ENCODE measurements around the gene S1PR2.

Gene S1PR2

DNA sequence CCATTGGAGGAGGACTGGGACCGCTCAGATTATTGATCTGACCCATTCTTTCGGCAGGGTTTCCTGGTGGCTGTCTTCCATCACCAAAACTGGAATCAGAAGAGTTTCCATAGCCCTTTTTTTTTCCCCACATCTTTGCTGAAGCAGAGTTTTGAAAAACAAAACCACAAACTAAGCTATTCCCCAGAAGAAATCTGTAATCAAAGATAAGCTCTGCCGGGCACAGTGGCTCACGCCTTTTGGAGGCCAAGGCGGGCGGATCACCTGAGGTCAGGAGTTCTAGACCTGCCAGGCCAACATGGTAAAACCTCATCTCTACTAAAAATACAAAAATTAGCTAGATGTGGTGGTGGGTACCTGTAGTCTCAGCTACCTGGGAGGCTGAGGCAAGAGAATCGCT, 35.6 kb upstream of the S1PR2 start:
- H3K27ac ChIP-seq (ENCODE audit: low read depth, low read length): no peak overlapping the region

DNA sequence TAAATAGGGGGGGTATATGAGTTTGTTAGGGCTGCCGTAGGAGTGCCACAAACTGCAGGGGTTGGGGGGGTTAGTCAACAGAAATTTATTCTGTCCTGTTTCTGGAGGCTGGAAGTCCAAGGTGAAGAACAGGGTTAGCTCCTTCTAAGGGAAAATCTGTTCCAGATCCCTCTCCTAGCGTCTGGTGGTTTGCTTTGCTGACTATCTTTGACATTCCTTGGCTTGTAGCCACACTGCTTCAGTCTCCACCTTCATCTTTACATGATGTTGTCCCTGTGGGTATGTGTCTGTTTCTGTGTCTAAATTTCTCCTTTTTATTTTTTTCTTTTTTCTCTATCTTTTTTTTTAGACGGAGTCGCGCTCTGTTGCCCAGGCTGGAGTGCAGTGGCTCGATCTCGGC, 31.6 kb upstream of the S1PR2 start:
- Histone ChIP-seq H3K27me3 (ENCODE audit: control insufficient read depth, insufficient read depth, low read length) (no peaks in the 10 kb centered on the region), H3K4me3 (ENCODE audit: low read length) (no peak overlapping the region), H3K36me3 (ENCODE audit: control insufficient read depth, insufficient read depth, low read length) (peaks cover 3% of the 10 kb centered on the region), H3K27ac (ENCODE audit: low read depth, low read length) (no peak overlapping the region), H3K9ac (ENCODE audit: low read length) (no peak overlapping the region), H3K4me1 (ENCODE audit: control insufficient read depth, insufficient read depth, low read length) (no peaks in the 10 kb centered on the region)

More for the DNA sequence above, 35.6 kb upstream of the S1PR2 start:
- Histone ChIP-seq H3K4me3 (ENCODE audit: low read length) (no peak overlapping the region), H3K9ac (ENCODE audit: low read length) (no peak overlapping the region), H3K27me3 (ENCODE audit: control insufficient read depth, insufficient read depth, low read length) (no peaks in the 10 kb centered on the region), H3K4me1 (ENCODE audit: control insufficient read depth, insufficient read depth, low read length) (no peaks in the 10 kb centered on the region), H3K36me3 (ENCODE audit: control insufficient read depth, insufficient read depth, low read length) (no peaks in the 10 kb centered on the region)

GRCh38 chr19:10260141-10260584, 29.0 kb upstream of the S1PR2 start:
- no peak overlapping the region for H3K27ac ChIP-seq (ENCODE audit: low read depth, low read length)

DNA sequence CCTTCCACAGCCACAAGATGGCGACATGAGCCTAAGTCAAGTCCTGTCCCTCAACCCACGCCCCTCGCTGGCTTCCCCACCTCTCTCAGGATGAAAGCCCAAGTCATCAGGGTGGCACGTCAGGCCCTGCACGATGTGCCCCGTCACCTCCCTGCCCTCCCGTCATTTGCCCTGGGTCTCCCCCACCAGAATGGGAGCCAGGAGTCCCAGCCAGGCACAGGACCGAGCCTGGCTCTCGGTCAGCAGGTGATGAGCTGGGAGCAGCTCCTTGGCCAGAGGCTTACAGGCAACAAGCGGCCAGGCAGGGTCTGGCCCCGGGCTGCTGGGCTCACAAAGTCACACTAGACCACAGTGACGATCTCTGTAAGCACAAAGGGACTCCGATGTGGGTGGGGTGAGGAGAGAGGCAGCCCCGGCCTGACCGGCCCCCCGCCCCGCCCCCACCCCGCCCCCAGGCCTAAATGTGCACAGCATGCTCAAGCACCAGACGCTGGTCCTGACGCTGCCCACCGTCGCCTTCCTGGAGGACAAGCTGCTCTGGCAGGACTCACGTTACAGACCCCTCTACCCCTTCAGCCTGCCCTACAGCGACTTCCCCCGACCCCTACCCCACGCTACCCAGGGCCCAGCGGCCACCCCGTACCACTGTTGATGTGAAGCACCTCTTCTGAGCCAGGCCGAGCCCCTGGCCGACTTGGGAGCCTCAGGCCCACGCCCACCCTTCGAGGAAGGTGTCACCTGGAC, 28.2 kb upstream of the S1PR2 start:
- Histone ChIP-seq H3K27me3 (ENCODE audit: control insufficient read depth, insufficient read depth, low read length) (no peaks in the 10 kb centered on the region), H3K9ac (ENCODE audit: low read length) (no peak overlapping the region), H3K4me1 (ENCODE audit: control insufficient read depth, insufficient read depth, low read length) (no peaks in the 10 kb centered on the region), H3K4me3 (ENCODE audit: low read length) (no peak overlapping the region), H3K36me3 (ENCODE audit: control insufficient read depth, insufficient read depth, low read length) (peaks cover 17% of the 10 kb centered on the region), H3K27ac (ENCODE audit: low read depth, low read length) (no peak overlapping the region)

More at GRCh38 chr19:10260141-10260584, 29.0 kb upstream of the S1PR2 start:
- Histone ChIP-seq H3K4me1 (ENCODE audit: control insufficient read depth, insufficient read depth, low read length) (no peaks in the 10 kb centered on the region), H3K9ac (ENCODE audit: low read length) (no peak overlapping the region), H3K27me3 (ENCODE audit: control insufficient read depth, insufficient read depth, low read length) (no peaks in the 10 kb centered on the region), H3K4me3 (ENCODE audit: low read length) (no peak overlapping the region), H3K36me3 (ENCODE audit: control insufficient read depth, insufficient read depth, low read length) (peaks cover 16% of the 10 kb centered on the region)

DNA sequence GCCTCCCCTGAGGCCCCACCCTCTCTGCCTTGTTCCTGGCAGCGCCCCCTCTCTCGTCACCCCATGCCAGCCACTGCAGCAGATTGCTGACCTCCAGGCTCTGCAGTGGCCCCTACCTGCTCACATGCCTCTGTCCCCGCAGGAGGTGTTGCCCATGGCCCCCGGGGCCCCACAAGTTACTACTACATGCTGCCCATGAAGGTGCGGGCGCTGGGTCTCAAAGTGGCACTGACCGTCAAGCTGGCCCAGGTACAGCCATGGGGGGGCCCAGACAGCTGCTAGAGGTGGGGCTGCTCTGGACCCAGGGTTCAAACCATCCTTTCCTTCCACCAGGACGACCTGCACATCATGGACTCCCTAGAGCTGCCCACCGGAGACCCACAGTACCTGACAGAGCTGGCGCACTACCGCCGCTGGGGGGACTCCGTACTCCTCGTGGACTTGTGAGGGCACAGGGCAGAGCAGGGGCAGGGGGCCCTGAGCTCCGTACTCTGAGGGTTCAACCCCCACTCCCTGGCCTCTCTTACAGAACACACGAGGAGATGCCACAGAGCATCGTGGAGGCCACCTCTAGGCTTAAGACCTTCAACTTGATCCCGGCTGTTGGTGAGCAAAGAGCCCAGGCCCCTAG, 27.1 kb upstream of the S1PR2 start:
- no peak overlapping the region for H3K27ac ChIP-seq (ENCODE audit: low read depth, low read length)
- H3K9ac ChIP-seq (ENCODE audit: low read length): no peak overlapping the region
- peaks cover 17% of the 10 kb centered on the region for H3K36me3 ChIP-seq (ENCODE audit: control insufficient read depth, insufficient read depth, low read length)
- no peaks in the 10 kb centered on the region for H3K27me3 ChIP-seq (ENCODE audit: control insufficient read depth, insufficient read depth, low read length)
- no peaks in the 10 kb centered on the region for H3K4me1 ChIP-seq (ENCODE audit: control insufficient read depth, insufficient read depth, low read length)
- no peak overlapping the region for H3K4me3 ChIP-seq (ENCODE audit: low read length)

GRCh38 chr19:10256970-10257615, 26.0 kb upstream of the S1PR2 start:
- Histone ChIP-seq H3K4me3 (ENCODE audit: low read length) (no peak overlapping the region), H3K36me3 (ENCODE audit: control insufficient read depth, insufficient read depth, low read length) (peaks cover 17% of the 10 kb centered on the region), H3K4me1 (ENCODE audit: control insufficient read depth, insufficient read depth, low read length) (peaks cover 5% of the 10 kb centered on the region), H3K27ac (ENCODE audit: low read depth, low read length) (no peak overlapping the region), H3K9ac (ENCODE audit: low read length) (no peak overlapping the region), H3K27me3 (ENCODE audit: control insufficient read depth, insufficient read depth, low read length) (no peaks in the 10 kb centered on the region)

GRCh38 chr19:10256551-10256950, 25.4 kb upstream of the S1PR2 start:
- Histone ChIP-seq H3K27me3 (ENCODE audit: control insufficient read depth, insufficient read depth, low read length) (no peaks in the 10 kb centered on the region), H3K9ac (ENCODE audit: low read length) (no peak overlapping the region), H3K27ac (ENCODE audit: low read depth, low read length) (no peak overlapping the region), H3K36me3 (ENCODE audit: control insufficient read depth, insufficient read depth, low read length) (peaks cover 17% of the 10 kb centered on the region), H3K4me1 (ENCODE audit: control insufficient read depth, insufficient read depth, low read length) (peaks cover 5% of the 10 kb centered on the region), H3K4me3 (ENCODE audit: low read length) (no peak overlapping the region)

- H3K27ac ChIP-seq (ENCODE audit: low read depth, low read length): no peak overlapping the region
- no peak overlapping the region for H3K9ac ChIP-seq (ENCODE audit: low read length)
- H3K36me3 ChIP-seq (ENCODE audit: control insufficient read depth, insufficient read depth, low read length): peaks cover 17% of the 10 kb centered on the region
- H3K4me1 ChIP-seq (ENCODE audit: control insufficient read depth, insufficient read depth, low read length): peaks cover 5% of the 10 kb centered on the region
- H3K27me3 ChIP-seq (ENCODE audit: control insufficient read depth, insufficient read depth, low read length): no peaks in the 10 kb centered on the region
- no peak overlapping the region for H3K4me3 ChIP-seq (ENCODE audit: low read length)
Measured at GRCh38 chr19:10255358-10255757, 24.2 kb upstream of the S1PR2 start.

DNA sequence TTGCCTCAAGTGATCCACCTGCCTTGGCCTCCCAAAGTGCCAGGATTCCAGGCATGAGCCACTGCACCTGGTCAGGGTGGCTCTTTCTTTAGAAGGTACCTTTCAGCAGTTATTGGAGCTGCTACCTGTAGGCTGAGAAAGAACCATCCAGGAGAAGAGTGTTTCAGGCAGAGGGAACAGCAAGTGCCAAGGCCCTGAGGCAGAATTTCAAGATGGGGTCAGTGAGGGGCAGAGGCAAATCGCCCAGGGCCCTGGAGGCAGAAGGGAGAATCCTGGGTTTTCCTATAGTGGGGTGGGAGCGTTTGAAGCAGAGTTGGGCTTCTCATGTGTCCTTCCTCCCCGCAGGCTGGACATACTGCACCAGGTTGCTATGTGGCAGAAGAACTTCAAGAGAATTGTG, 23.1 kb upstream of the S1PR2 start:
- H3K36me3 ChIP-seq (ENCODE audit: control insufficient read depth, insufficient read depth, low read length): peaks cover 17% of the 10 kb centered on the region

DNA sequence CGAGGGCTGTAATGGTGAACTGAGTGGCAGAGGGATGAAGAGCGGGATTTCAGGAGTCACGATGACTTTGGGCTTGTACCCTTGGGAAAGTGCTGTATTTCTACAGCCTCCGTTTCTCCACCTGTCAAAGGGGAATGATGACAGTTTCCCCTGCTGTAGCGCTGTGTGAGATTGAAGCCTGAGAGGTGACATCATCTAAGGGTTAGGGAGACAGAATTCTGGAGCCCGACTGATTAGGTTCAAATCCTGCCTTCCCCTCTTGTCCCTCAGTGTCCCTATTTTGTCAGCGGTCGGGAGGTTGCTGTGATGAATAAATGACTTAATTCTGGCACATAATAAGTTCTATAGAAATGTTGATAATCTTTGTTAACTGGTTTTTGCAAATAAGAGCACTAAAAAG, 21.6 kb upstream of the S1PR2 start:
- Histone ChIP-seq H3K9ac (ENCODE audit: low read length) (peak overlapping the region; percentile 64), H3K4me1 (ENCODE audit: control insufficient read depth, insufficient read depth, low read length) (peaks cover 5% of the 10 kb centered on the region), H3K36me3 (ENCODE audit: control insufficient read depth, insufficient read depth, low read length) (peaks cover 14% of the 10 kb centered on the region), H3K4me3 (ENCODE audit: low read length) (peak overlapping the region; percentile 95), H3K27ac (ENCODE audit: low read depth, low read length) (peak overlapping the region; percentile 85), H3K27me3 (ENCODE audit: control insufficient read depth, insufficient read depth, low read length) (no peaks in the 10 kb centered on the region)

More for the DNA sequence above, 23.1 kb upstream of the S1PR2 start:
- no peaks in the 10 kb centered on the region for H3K27me3 ChIP-seq (ENCODE audit: control insufficient read depth, insufficient read depth, low read length)
- no peak overlapping the region for H3K9ac ChIP-seq (ENCODE audit: low read length)
- no peak overlapping the region for H3K27ac ChIP-seq (ENCODE audit: low read depth, low read length)
- peaks cover 5% of the 10 kb centered on the region for H3K4me1 ChIP-seq (ENCODE audit: control insufficient read depth, insufficient read depth, low read length)
- no peak overlapping the region for H3K4me3 ChIP-seq (ENCODE audit: low read length)

DNA sequence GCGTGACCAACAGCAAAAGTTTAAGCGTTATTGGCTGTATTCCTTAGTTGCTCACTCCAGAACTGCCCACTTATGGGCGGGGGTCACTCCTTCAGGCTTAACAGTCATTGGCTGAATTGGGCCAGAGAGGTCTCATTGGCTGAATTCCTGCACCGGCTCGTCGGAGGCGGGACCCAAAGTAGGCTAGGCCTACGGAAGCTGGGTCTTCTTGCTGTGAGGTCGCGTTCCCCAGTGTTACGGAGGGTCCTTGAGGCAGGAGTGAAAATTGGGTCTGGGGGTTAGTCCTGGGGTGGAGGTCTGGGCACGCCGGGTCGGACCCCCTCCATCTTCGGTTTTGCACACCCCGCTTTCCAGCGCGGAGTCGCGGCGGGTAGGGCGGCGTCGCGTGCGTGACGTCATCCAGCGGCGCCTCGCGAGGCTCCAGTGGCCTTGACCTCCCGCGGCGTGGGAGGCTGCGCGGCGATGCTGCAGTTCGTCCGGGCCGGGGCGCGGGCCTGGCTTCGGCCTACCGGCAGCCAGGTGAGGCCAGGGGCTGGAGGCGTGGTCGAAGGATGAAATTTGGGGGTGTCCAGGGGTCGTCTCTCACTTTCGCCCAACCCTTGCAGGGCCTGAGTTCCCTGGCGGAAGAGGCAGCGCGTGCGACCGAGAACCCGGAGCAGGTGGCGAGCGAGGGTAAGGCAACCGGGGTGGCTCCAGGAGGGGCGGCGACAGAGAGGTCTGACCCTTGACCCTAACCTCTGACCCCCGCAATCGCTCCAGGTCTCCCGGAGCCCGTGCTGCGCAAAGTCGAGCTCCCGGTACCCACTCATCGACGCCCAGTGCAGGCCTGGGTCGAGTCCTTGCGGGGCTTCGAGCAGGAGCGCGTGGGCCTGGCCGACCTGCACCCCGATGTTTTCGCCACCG, 20.9 kb upstream of the S1PR2 start, which contains the start of gene MRPL4:
TSS of gene MRPL4 (plus strand) at position 423 of the 903 bp plus-strand sequence. CDS start at position 463, 40 bp downstream.
- Histone ChIP-seq H3K27ac (ENCODE audit: low read depth, low read length) (peak within 1 kb of the TSS; percentile 85), H3K27me3 (ENCODE audit: control insufficient read depth, insufficient read depth, low read length) (no peaks in the 10 kb centered on the region), H3K4me3 (ENCODE audit: low read length) (peak within 1 kb of the TSS; percentile 95), H3K4me1 (ENCODE audit: control insufficient read depth, insufficient read depth, low read length) (peaks cover 5% of the 10 kb centered on the region), H3K9ac (ENCODE audit: low read length) (peak within 1 kb of the TSS; percentile 64), H3K36me3 (ENCODE audit: control insufficient read depth, insufficient read depth, low read length) (peaks cover 9% of the 10 kb centered on the region)

DNA sequence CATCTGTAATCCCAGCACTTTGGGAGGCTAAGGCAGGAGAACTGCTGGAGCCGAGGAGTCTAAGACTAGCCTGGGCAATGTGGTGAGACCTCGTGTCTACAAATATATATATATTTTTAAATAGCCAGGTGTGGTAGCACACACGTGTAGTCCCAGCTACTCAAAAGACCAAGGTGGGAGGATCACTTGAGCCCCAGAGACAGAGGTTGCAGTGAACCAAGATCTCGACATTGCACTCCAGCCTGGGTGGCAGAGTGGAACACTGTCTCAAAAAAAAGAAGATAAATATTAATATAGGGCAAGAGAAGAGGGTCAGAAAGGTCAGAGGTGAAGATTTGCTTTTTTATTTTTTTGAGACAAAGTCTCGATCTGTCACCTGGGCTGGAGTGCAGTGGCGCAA, 15.4 kb upstream of the S1PR2 start:
- Histone ChIP-seq H3K27me3 (ENCODE audit: control insufficient read depth, insufficient read depth, low read length) (no peaks in the 10 kb centered on the region), H3K4me1 (ENCODE audit: control insufficient read depth, insufficient read depth, low read length) (no peaks in the 10 kb centered on the region)

More for the DNA sequence above, 15.4 kb upstream of the S1PR2 start:
- H3K9ac ChIP-seq (ENCODE audit: low read length): no peak overlapping the region
- H3K36me3 ChIP-seq (ENCODE audit: control insufficient read depth, insufficient read depth, low read length): no peaks in the 10 kb centered on the region
- no peak overlapping the region for H3K4me3 ChIP-seq (ENCODE audit: low read length)
- no peak overlapping the region for H3K27ac ChIP-seq (ENCODE audit: low read depth, low read length)
